ENCODE data around the gene CHRNB4.

Gene CHRNB4

DNA sequence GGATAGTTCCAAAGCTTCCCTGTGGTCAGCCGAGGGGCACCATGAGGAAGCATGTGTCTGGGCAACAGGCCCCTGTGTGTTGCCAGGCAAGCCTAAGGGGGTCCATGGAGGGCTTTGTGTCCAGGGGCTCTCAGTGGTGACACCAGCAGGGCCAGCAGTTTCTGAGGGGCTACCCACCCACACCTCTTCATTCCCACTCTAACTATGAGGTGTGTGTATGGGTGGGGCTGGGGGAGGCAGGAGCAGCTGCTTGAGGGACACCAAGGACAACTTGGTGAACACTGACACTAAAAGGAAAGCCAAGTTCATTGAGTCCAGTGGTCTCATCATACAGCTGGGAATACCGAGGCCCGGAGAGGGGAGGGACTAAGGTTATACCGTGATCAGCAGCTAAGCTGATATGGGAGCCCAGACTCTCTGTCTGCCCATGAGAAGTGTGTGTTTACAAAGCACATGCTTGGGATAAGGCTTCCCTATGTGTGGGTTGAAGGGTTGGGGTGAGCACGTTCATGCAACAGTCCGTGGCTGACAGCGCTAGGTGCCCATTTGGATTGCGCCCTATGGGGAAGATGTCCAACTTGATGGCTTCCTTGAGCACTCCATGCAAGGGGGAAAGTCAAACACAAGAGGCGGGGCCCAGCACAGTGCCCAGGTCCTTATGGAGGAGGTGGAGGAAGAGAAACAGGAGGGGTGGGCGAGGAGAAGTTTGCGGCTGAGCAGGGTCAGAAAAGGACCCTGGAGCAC lies 34.8 kb upstream of the CHRNB4 start:
- TF ChIP-seq, protein P1, sequence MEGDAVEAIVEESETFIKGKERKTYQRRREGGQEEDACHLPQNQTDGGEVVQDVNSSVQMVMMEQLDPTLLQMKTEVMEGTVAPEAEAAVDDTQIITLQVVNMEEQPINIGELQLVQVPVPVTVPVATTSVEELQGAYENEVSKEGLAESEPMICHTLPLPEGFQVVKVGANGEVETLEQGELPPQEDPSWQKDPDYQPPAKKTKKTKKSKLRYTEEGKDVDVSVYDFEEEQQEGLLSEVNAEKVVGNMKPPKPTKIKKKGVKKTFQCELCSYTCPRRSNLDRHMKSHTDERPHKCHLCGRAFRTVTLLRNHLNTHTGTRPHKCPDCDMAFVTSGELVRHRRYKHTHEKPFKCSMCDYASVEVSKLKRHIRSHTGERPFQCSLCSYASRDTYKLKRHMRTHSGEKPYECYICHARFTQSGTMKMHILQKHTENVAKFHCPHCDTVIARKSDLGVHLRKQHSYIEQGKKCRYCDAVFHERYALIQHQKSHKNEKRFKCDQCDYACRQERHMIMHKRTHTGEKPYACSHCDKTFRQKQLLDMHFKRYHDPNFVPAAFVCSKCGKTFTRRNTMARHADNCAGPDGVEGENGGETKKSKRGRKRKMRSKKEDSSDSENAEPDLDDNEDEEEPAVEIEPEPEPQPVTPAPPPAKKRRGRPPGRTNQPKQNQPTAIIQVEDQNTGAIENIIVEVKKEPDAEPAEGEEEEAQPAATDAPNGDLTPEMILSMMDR (IDR thresholded peaks at IDR 0.05; ENCODE audit: control insufficient read depth, extremely low read depth, insufficient read depth) = no peak
- no peak for DNase-seq (ENCODE audit: low read depth)
- H3K4me3 ChIP-seq (ENCODE audit: low read depth, low read length) = no peak overlapping the region

DNA sequence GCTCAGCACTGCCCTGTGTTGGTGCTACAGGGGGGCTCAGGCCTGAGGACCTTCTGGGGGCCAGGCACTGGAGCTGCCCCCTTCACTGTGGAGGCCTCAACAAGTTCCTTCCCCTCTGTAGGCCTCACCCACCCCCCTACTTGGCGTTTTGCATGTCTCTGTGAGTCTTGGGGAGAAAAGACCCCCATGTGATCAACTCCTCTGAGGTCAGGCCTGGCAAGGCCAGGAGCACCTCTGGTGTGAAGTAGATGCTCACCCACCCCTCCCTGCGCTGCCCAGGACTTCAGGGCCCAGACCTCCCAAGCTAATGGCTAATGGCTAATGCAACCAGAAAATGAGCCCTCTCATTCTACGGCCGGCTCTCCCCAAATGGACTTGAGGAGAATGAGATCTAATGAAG lies 34.2 kb upstream of the CHRNB4 start:
- TF ChIP-seq, protein P1 (IDR thresholded peaks at IDR 0.05; ENCODE audit: control insufficient read depth, extremely low read depth, insufficient read depth) = no peak
- H3K4me3 ChIP-seq (ENCODE audit: low read depth, low read length) = no peak overlapping the region
- no peak for DNase-seq (ENCODE audit: low read depth)

DNA sequence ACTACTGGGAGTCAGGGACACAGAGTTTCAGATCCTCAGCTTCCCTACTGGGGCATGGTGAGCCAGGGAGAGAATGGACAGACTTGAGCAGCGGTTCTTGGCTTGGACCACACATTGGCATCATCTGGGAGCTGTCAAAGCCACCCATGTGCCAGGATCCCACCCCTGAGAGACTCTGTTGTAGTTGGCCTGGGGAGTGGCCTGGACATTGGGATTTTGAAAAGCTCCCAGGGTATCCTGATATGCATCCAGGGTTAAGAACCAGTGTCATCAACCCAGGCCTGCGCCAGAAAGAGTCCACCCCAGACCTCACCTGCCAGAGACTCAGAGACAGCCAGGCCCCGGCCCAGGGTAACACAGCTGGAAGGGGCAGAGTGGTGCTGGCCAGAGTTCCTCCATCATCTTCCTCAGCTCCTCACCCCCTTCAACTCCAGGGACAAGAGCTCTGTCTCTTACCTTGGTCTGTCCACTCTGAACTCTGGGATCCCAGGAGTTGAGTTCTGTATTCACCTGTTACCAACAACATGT lies 33.0 kb upstream of the CHRNB4 start:
- TF ChIP-seq, protein P1 (IDR thresholded peaks at IDR 0.05; ENCODE audit: control insufficient read depth, extremely low read depth, insufficient read depth) = no peak
- DNase-seq (ENCODE audit: low read depth) = no peak
- H3K4me3 ChIP-seq (ENCODE audit: low read depth, low read length) = no peak overlapping the region

DNA sequence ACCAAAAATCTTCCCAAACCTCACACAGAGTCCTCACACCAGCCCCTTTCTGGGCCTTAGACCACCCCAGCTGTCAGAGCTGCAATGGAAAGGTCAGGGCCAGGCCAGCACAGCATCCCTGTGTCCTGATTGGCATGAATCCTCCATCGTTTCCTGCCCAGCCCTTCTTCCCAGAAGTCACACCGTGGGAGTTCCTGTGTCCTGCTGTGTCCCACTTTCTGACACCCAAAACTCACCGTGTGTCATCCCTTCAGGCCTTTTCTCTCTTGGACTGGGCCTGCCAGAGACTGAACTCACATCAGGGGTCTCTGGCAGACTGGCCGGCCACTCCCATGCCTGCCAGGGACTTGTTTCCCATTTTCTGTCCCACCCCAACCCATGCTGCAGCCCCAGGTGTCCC lies 32.5 kb upstream of the CHRNB4 start:
- DNase-seq (ENCODE audit: low read depth) = no peak
- TF ChIP-seq, protein P1 (IDR thresholded peaks at IDR 0.05; ENCODE audit: control insufficient read depth, extremely low read depth, insufficient read depth) = no peak
- H3K4me3 ChIP-seq (ENCODE audit: low read depth, low read length) = no peak overlapping the region

DNA sequence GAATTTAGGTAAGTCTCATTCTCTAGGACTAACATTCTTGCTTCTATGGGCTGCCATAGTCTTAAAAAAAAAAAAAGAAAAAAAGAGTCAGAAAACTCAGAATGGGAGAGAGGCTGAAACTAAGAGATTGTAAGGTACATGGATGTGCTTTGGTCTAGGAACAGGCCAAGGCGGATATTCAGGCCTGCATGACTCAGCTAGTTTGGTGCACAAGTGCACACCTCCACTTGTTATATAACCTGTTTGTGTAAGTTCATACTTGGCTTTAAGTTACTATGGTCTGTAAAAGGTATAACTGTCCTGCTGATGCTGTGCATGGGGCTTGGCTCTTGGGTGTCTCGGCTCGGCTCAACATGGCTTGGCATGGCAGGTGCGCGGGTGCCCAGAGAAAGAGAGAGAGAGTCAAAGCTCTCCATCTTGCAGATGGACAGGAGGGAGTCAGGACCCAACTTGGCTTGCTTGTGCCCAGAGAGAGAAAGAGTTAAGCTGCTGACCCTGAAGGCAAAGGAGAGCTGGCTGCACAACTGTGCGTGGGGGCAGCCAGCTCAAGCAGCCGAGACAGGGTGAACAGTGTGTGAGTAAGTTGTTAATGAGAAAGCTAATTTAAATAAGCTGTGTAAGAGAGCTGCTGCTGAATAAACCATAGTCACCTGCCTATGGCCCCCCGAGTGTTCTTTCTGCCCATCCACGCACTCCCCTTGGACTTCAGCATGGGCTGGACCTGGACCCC lies 31.4 kb upstream of the CHRNB4 start:
- no peak for DNase-seq (ENCODE audit: low read depth)
- H3K4me3 ChIP-seq (ENCODE audit: low read depth, low read length) = no peak overlapping the region
- TF ChIP-seq, protein P1 (IDR thresholded peaks at IDR 0.05; ENCODE audit: control insufficient read depth, extremely low read depth, insufficient read depth) = no peak

DNA sequence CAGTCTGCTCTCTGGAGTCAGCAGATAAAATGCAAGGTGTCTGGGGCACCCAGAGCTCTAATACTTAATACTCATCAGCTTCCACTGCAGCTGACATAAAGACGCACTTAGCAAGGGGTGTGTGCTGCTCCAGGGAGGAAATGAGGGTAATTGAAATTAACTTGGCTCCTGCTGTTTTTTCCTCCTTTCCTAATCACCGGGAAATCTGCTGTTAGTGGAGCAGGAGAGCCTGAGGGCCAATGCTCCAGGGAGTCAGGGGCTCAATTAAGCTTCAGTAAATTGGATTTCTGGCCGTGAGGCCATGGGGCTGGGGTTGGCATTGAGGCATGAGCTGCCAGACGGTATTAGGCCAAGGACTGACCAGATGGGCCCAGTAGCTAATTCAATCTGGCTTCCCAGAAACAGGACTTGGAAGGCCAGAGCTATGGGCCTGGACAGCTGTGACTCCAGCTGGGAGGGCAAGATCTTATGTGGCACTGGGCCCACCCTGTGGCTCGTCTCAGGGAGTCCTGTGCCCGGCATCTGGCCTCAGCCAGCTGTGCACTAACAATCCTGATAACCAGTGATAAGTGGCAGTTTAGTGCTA lies 30.7 kb upstream of the CHRNB4 start:
- TF ChIP-seq, protein P1 (IDR thresholded peaks at IDR 0.05; ENCODE audit: control insufficient read depth, extremely low read depth, insufficient read depth) = no peak
- H3K4me3 ChIP-seq (ENCODE audit: low read depth, low read length) = no peak overlapping the region
- no peak for DNase-seq (ENCODE audit: low read depth)
